Smooth muscle cell of the brain vasculature (primary cell): ENCODE measurements around the gene BABAM1.

Source experiments
- DNase-seq: peaks from one replicate; pipeline ENCODE4 v3.0.0-alpha.2; 2012; ENCODE audit warnings: low read depth, low spot score

Gene BABAM1

GRCh38 chr19:17321655-17322489, 54.6 kb downstream of the BABAM1 start:
- no peak for DNase-seq

GRCh38 chr19:17322854-17323253, 55.6 kb downstream of the BABAM1 start:
- no peak for DNase-seq

- DNase-seq, result no peak
These were observed 56.2 kb downstream of the BABAM1 start for GRCh38 chr19:17323300-17323963.

- DNase-seq, result no peak
These were observed 56.7 kb downstream of the BABAM1 start for GRCh38 chr19:17323964-17324332.

- no peak for DNase-seq
These were observed 57.3 kb downstream of the BABAM1 start for GRCh38 chr19:17324357-17325114.

GRCh38 chr19:17325133-17325532, 57.9 kb downstream of the BABAM1 start:
- DNase-seq, result no peak

- no peak for DNase-seq
These were observed 58.8 kb downstream of the BABAM1 start for GRCh38 chr19:17325881-17326594.

GRCh38 chr19:17326595-17326966, 59.3 kb downstream of the BABAM1 start:
- no peak for DNase-seq

- DNase-seq, result no peak
These were observed 59.9 kb downstream of the BABAM1 start for GRCh38 chr19:17327068-17327653.

GRCh38 chr19:17327654-17328516, 60.6 kb downstream of the BABAM1 start:
- no peak for DNase-seq
